ENCODE data around the gene AMPH. TPM values are rescaled to one million over a fixed set of nuclear protein-coding genes. Genes with fewer than 3 reads are reported as not detected.

Gene AMPH
- total and polyA plus RNA-seq, 2 experiments from 2014 or later = 0.48 to 1.4 TPM

DNA sequence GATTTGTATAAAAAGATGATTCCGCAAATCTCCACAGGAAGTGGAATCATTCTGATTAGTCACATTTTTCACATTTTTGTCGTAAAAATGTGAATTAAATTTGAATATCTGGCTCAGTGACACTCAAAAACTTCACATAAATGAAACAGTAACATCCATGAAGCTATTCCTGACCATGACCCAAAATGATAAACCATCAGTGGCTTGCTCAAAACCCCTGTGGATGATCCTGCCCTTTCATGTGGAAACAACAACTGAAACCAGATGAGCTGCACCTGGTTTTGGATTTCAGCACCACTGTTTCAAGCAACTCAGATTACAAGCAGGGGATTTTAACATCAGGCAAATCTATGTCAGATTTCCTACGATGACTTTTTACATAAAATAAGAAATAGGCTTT, 80.3 kb downstream of the AMPH start:
- H3K27ac ChIP-seq = no peak overlapping the region
- TF ChIP-seq, protein P1, sequence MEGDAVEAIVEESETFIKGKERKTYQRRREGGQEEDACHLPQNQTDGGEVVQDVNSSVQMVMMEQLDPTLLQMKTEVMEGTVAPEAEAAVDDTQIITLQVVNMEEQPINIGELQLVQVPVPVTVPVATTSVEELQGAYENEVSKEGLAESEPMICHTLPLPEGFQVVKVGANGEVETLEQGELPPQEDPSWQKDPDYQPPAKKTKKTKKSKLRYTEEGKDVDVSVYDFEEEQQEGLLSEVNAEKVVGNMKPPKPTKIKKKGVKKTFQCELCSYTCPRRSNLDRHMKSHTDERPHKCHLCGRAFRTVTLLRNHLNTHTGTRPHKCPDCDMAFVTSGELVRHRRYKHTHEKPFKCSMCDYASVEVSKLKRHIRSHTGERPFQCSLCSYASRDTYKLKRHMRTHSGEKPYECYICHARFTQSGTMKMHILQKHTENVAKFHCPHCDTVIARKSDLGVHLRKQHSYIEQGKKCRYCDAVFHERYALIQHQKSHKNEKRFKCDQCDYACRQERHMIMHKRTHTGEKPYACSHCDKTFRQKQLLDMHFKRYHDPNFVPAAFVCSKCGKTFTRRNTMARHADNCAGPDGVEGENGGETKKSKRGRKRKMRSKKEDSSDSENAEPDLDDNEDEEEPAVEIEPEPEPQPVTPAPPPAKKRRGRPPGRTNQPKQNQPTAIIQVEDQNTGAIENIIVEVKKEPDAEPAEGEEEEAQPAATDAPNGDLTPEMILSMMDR (IDR thresholded peaks at IDR 0.05; ENCODE audit: low read depth, low read length) = no peak
- no peak overlapping the region for H3K4me3 ChIP-seq
- no peaks in the 10 kb centered on the region for H3K36me3 ChIP-seq
- no peaks in the 10 kb centered on the region for H3K9me3 ChIP-seq (ENCODE audit: low read depth)
- no peaks in the 10 kb centered on the region for H3K27me3 ChIP-seq
- no peak for DNase-seq (ENCODE audit: low read depth in 1 of 2, low spot score in 1 of 2)
- H3K4me1 ChIP-seq (ENCODE audit: low read depth) = no peaks in the 10 kb centered on the region

DNA sequence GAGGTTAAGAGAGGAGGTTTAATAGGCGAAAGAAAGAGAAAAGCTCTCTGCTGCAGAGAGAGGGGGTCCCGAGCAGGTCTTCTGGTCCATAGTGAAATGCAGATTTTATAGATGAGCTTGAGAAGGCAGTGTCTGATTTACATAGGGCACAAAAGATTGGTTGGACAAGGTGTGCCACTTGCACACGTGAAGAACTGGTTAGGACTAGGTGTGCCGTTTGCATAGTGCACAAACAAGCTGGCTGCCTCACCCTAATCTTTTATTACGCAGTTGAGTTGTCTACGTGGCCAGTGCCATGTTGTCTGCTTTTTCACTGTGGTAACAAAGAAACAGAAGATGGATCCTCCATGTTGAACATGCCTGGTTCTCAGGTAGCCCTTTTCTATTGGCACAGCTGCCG, 82.6 kb downstream of the AMPH start:
- Histone ChIP-seq H3K4me3 (no peak overlapping the region), H3K27me3 (no peaks in the 10 kb centered on the region), H3K4me1 (ENCODE audit: low read depth) (no peaks in the 10 kb centered on the region), H3K9me3 (ENCODE audit: low read depth) (no peaks in the 10 kb centered on the region), H3K36me3 (no peaks in the 10 kb centered on the region), H3K27ac (no peak overlapping the region)
- TF ChIP-seq, protein P1 (IDR thresholded peaks at IDR 0.05; ENCODE audit: low read depth, low read length) = no peak
- no peak for DNase-seq (ENCODE audit: low read depth in 1 of 2, low spot score in 1 of 2)

DNA sequence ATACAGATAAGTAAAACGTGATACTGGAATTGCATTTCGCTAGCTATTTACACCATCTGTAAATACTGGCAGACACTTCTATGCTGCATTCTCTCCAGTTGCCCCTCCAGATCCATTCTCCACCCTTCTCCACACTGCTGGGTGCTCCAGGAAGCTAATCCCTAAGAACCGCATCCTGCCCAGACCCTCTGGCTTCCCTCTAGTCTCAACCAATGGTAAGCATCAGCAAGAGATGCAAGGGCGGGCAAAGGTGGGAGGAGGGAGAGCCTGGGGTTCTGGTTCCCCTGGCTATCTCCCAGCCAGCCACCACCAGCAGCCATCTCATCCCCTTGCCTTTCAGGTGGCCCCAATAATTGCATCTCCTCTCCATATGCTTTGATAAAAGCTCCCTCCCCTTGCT, 84.4 kb downstream of the AMPH start:
- Histone ChIP-seq H3K27me3 (no peaks in the 10 kb centered on the region), H3K27ac (no peak overlapping the region), H3K4me1 (ENCODE audit: low read depth) (no peaks in the 10 kb centered on the region), H3K9me3 (ENCODE audit: low read depth) (no peaks in the 10 kb centered on the region), H3K36me3 (no peaks in the 10 kb centered on the region), H3K4me3 (no peak overlapping the region)
- DNase-seq (ENCODE audit: low read depth in 1 of 2, low spot score in 1 of 2) = no peak
- TF ChIP-seq, protein P1 (IDR thresholded peaks at IDR 0.05; ENCODE audit: low read depth, low read length) = no peak

DNA sequence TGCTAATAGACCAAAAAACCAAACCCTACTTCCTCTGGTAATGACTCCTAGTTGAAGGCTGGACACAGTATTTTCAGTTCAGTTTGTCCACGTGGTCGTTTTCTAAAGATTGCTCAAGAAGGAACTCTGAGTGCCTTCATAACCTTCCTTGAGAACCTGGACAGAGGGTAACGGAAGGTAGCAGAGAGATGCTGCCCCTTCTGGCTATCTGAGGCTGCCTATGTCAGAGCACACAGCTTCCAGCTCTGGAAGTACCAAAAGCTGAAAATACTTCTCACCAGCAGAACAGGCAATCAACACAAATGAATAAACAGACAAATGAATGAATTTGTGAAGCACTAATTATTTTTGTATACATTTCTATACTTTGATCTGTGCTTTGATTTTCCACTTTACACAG, 85.2 kb downstream of the AMPH start:
- DNase-seq (ENCODE audit: low read depth in 1 of 2, low spot score in 1 of 2) = no peak
- H3K9me3 ChIP-seq (ENCODE audit: low read depth) = no peaks in the 10 kb centered on the region
- no peak overlapping the region for H3K27ac ChIP-seq
- H3K36me3 ChIP-seq = no peaks in the 10 kb centered on the region
- H3K4me1 ChIP-seq (ENCODE audit: low read depth) = peaks cover 5% of the 10 kb centered on the region
- H3K27me3 ChIP-seq = no peaks in the 10 kb centered on the region
- TF ChIP-seq, protein P1 (IDR thresholded peaks at IDR 0.05; ENCODE audit: low read depth, low read length) = no peak
- no peak overlapping the region for H3K4me3 ChIP-seq

DNA sequence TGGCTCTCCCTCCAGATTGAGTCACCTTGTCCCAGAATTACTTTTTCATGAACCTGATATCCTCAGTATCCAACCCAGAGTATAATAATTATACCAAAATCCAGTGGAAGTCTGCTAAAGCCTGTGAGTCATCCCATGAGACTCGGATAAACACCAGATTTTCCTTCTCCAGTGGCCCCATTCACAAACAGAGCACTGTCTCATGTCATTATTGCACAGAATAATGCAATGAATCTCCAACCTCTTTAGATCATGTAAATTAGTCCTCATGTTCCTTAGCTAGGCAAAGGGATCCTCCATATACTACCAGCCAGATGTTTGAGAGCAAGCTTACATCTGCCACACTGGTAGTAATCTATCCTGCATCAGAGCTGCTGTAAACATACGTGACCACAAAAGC, 89.0 kb downstream of the AMPH start:
- Histone ChIP-seq H3K9me3 (ENCODE audit: low read depth) (no peaks in the 10 kb centered on the region), H3K36me3 (no peaks in the 10 kb centered on the region), H3K4me1 (ENCODE audit: low read depth) (peaks cover 5% of the 10 kb centered on the region), H3K4me3 (no peak overlapping the region), H3K27me3 (no peaks in the 10 kb centered on the region), H3K27ac (no peak overlapping the region)
- TF ChIP-seq, protein P1 (IDR thresholded peaks at IDR 0.05; ENCODE audit: low read depth, low read length) = no peak
- DNase-seq (ENCODE audit: low read depth in 1 of 2, low spot score in 1 of 2) = no peak

DNA sequence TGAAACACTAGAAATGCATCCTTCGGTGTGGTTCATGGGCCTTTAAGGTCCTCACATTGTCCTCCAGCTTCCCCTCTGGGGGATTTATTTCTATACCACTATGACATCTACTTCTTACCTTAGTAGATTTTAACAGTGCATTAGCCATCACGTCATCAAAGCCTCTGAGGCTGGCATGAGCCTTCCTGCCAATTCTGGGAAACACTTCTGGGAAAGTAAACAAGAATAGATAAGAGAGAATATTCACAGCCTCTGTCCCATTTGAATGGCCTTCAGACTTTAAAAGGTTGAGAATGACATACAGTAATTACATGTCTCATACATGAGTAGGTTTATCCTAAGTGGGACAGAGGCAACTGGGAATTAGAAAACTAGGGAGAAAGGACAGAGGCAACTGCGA, 89.7 kb downstream of the AMPH start:
- no peaks in the 10 kb centered on the region for H3K36me3 ChIP-seq
- no peak for DNase-seq (ENCODE audit: low read depth in 1 of 2, low spot score in 1 of 2)
- TF ChIP-seq, protein P1 (IDR thresholded peaks at IDR 0.05; ENCODE audit: low read depth, low read length) = no peak
- no peaks in the 10 kb centered on the region for H3K9me3 ChIP-seq (ENCODE audit: low read depth)
- H3K4me1 ChIP-seq (ENCODE audit: low read depth) = peaks cover 5% of the 10 kb centered on the region
- H3K4me3 ChIP-seq = no peak overlapping the region
- H3K27ac ChIP-seq = no peak overlapping the region
- H3K27me3 ChIP-seq = no peaks in the 10 kb centered on the region
